HepG2 (cell line): ENCODE measurements around the gene ZNF112. TPM values are rescaled to one million over a fixed set of nuclear protein-coding genes. Genes with fewer than 3 reads are reported as not detected.
A peak's percentile ranks its signal among the peaks of the same experiment; 100 is the strongest.

Source experiments
- AKAP8 ChIP-seq: sonication (generic); formaldehyde crosslinking; IDR thresholded peaks from 2 replicates; pipeline ENCODE4 v1.5.1; 2020; ENCODE audit warnings: mild to moderate bottlenecking, missing genetic modification reagents
- ATF6 ChIP-seq: sonication (generic); formaldehyde crosslinking; conservative IDR thresholded peaks from 2 replicates; pipeline ENCODE4 v1.4.0; 2020; ENCODE audit warnings: missing genetic modification reagents
- CBFB ChIP-seq: sonication (generic); formaldehyde crosslinking; IDR thresholded peaks from 2 replicates; pipeline ENCODE4 v1.4.0; 2020; ENCODE audit warnings: missing genetic modification reagents
- ERF ChIP-seq: IDR thresholded peaks from 2 replicates; pipeline ENCODE4 v1.6.1; 2018; ENCODE audit warnings: missing biosample characterization, missing genetic modification reagents
- KAT8 ChIP-seq: IDR thresholded peaks from 2 replicates; pipeline ENCODE4 v1.6.1; 2016; ENCODE audit warnings: missing genetic modification reagents, missing compliant biosample characterization
- MTF2 ChIP-seq: sonication (generic); formaldehyde crosslinking; IDR thresholded peaks from 2 replicates; pipeline ENCODE4 v1.5.0; 2020; ENCODE audit warnings: missing genetic modification reagents, borderline replicate concordance
- NPAS2 ChIP-seq: sonication (generic); formaldehyde crosslinking; IDR thresholded peaks from 2 replicates; pipeline ENCODE4 v1.8.0; 2022; ENCODE audit warnings: mild to moderate bottlenecking, missing genetic modification reagents, borderline replicate concordance
- NR2C2 ChIP-seq: sonication (generic); formaldehyde crosslinking; IDR thresholded peaks from 2 replicates; pipeline ENCODE4 v1.4.0; 2020; ENCODE audit warnings: missing genetic modification reagents, mild to moderate bottlenecking, moderate library complexity, borderline replicate concordance
- PHF8 ChIP-seq: sonication (generic); formaldehyde crosslinking; IDR thresholded peaks from 2 replicates; pipeline ENCODE4 v1.5.0; 2020; ENCODE audit warnings: missing genetic modification reagents
- SNAPC4 ChIP-seq: sonication (generic); formaldehyde crosslinking; IDR thresholded peaks from 2 replicates; pipeline ENCODE4 v1.4.0; 2020; ENCODE audit warnings: mild to moderate bottlenecking, missing genetic modification reagents
- SUZ12 ChIP-seq: fragments of 150-350 bp; IDR thresholded peaks from 2 replicates; pipeline ENCODE4 v1.6.1; 2014; ENCODE audit warnings: low read depth, low read length
- TGIF2 ChIP-seq: IDR thresholded peaks from 2 replicates; pipeline ENCODE4 v1.6.1; 2016; ENCODE audit warnings: control low read depth, missing compliant biosample characterization
- TRIM24 ChIP-seq: sonication (generic); formaldehyde crosslinking; IDR thresholded peaks from 2 replicates; pipeline ENCODE4 v1.8.0; 2022; ENCODE audit warnings: mild to moderate bottlenecking, missing genetic modification reagents
- ZBTB38 ChIP-seq: sonication (generic); formaldehyde crosslinking; IDR thresholded peaks from 2 replicates; pipeline ENCODE4 v1.5.1; 2020; ENCODE audit warnings: mild to moderate bottlenecking, missing genetic modification reagents
- ZBTB7B ChIP-seq: sonication (generic); formaldehyde crosslinking; IDR thresholded peaks from 2 replicates; pipeline ENCODE4 v1.4.0; 2020; ENCODE audit warnings: missing genetic modification reagents
- ZNF281 ChIP-seq: sonication (generic); formaldehyde crosslinking; IDR thresholded peaks from 2 replicates; pipeline ENCODE4 v1.4.0; 2020; ENCODE audit warnings: missing genetic modification reagents, borderline replicate concordance
- ZNF331 ChIP-seq: sonication (generic); formaldehyde crosslinking; IDR thresholded peaks from 2 replicates; pipeline ENCODE4 v1.4.0; 2020; ENCODE audit warnings: missing genetic modification reagents
- ZNF441 ChIP-seq: sonication (generic); formaldehyde crosslinking; IDR thresholded peaks from 2 replicates; pipeline ENCODE4 v1.7.0; 2021; ENCODE audit warnings: missing genetic modification reagents, borderline replicate concordance
- ZNF761 ChIP-seq: sonication (generic); formaldehyde crosslinking; conservative IDR thresholded peaks from 2 replicates; pipeline ENCODE4 v1.4.0; 2020; ENCODE audit warnings: mild to moderate bottlenecking, missing genetic modification reagents
- polyA plus RNA-seq, 8 experiments: library from polyadenylated mRNA; depleted of rRNA in 3 of 8; stranded (reverse) in 7 of 8; unstranded in 1 of 8; fragments of >200 nt; fragmentation: Illumina TruSeq in 4 of 8; extraction: Trizol in 4 of 8; gene quantifications; 2 replicates each; pipeline versions ENCODE4 v1.2.1 to v1.2.3, GENCODE V29; 2011 to 2016; ENCODE audit warnings: low read depth in 4 of 8, missing spikeins in 1 of 8, mixed read lengths in 1 of 8; ENCODE audit not compliant: insufficient read depth in 1 of 8
- total RNA-seq, 5 experiments: library from RNA; depleted of rRNA; stranded (reverse); fragments of >200 nt; fragmentation: Illumina TruSeq; extraction: Trizol; gene quantifications; 2 replicates each; pipeline ENCODE4 v1.2.3, GENCODE V29; 2016; ENCODE audit warnings: low read depth in 1 of 5

Gene ZNF112
- total and polyA plus RNA-seq, 2 of the 13 experiments (the other 11 are each of a cell fraction or from before 2014, with no cell fraction given): 1.8 to 3.6 TPM

DNA sequence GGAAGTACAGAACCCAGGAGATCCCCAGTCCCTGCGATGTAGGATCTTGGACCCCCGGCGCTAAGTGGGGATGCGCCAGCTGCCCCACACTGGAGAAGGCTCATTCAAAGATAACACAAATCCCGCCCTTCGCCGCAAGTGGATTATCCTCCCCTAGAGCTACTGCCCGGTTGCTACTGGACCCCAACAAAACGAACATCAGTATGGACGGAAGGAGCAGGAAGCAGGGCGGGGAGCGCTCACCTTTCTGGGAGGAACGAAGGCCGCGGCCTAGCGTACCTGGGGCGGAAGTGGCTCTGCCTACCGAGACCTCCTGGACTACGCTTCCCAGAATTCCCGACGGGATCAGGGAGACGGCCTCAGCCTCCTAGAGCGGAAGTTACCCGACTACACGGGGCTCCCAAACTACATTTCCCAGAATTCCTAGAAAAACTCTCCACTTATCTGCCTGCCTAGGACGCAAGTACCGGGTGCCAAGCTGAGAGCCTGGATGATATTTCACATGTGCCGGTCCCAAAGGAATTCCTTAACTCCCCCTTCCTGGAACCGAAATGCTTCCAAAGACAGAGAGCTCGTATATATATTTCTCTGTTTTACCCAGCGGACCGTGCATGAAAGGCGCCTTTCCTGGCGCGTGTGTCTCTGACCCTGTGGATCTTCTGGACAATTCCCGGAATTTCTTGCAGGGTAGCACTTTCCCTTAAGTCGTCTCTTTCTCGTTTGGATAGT, at the start of gene ZNF112 (continued):
- TF ChIP-seq ZNF761 (CRISPR knock-in tag) (0 out of 2 replicates have a peak, but pooled peaks have one; percentile 23), MTF2 (CRISPR knock-in tag) (no peak; the same call in 1 of the 2 replicates), NR2C2 (CRISPR knock-in tag) (peak; percentile 92), ZBTB7B (CRISPR knock-in tag) (peak; percentile 37; the same call in 1 of the 2 replicates), PHF8 (CRISPR knock-in tag) (peak; percentile 95), TRIM24 (CRISPR knock-in tag) (no peak), SUZ12 (peak; percentile 76), ZNF331 (CRISPR knock-in tag) (no peak), SNAPC4 (CRISPR knock-in tag) (no peak), AKAP8 (CRISPR knock-in tag) (no peak), ZBTB38 (CRISPR knock-in tag) (peak; percentile 45; the same call in 1 of the 2 replicates), ATF6 (CRISPR knock-in tag) (no peak), CBFB (no peak), ZNF441 (CRISPR knock-in tag) (0 out of 2 replicates have a peak, but pooled peaks have one; percentile 56), KAT8 (CRISPR knock-in tag) (peak; percentile 96), ZNF281 (peak; percentile 20; the same call in 1 of the 2 replicates), ERF (CRISPR knock-in tag) (peak; percentile 58; the same call in 1 of the 2 replicates), TGIF2 (CRISPR knock-in tag) (0 out of 2 replicates have a peak, but pooled peaks have one; percentile 34), NPAS2 (CRISPR knock-in tag) (no peak)
